ENCODE data around the gene PTGDR2. TPM values are rescaled to one million over a fixed set of nuclear protein-coding genes. Genes with fewer than 3 reads are reported as not detected.

The PTGDR2 gene
- total RNA-seq, 4 donors from 2014 or later, result 0.37 to 2.2 (median 0.58) TPM

GRCh38 chr11:60803273-60803936, 52.3 kb downstream of the PTGDR2 start:
- 75 to 90% methylated on average over 2 to 7 of the region's 7 CpGs for WGBS, 2 donors (ENCODE audit: low coverage in 1 of 2)
- ATAC-seq, result no peak
- H3K27me3 ChIP-seq, result peaks cover 23% of the 10 kb centered on the region
- no peaks in the 10 kb centered on the region for H3K36me3 ChIP-seq
- H3K4me3 ChIP-seq, result no peak overlapping the region
- H3K4me1 ChIP-seq, result no peaks in the 10 kb centered on the region
- H3K9me3 ChIP-seq, result no peaks in the 10 kb centered on the region
- H3K27ac ChIP-seq, result no peak overlapping the region
- TF ChIP-seq POLR2A (IDR thresholded peaks at IDR 0.05), result no peak
- no peak for TF ChIP-seq CTCF (IDR thresholded peaks at IDR 0.05)
- no peak for TF ChIP-seq EP300 (IDR thresholded peaks at IDR 0.05)
- TF ChIP-seq POLR2AphosphoS5 (IDR thresholded peaks at IDR 0.05), result no peak

GRCh38 chr11:60801194-60801593, 54.6 kb downstream of the PTGDR2 start:
- Histone ChIP-seq H3K4me1 (no peaks in the 10 kb centered on the region), H3K27me3 (peaks cover 23% of the 10 kb centered on the region), H3K27ac (no peak overlapping the region), H3K36me3 (no peaks in the 10 kb centered on the region), H3K4me3 (no peak overlapping the region), H3K9me3 (no peaks in the 10 kb centered on the region)
- WGBS, 2 donors (ENCODE audit: low coverage in 1 of 2), result 66 to 88% methylated on average over 4 to 10 of the region's 10 CpGs
- TF ChIP-seq EP300 (IDR thresholded peaks at IDR 0.05) (no peak), CTCF (IDR thresholded peaks at IDR 0.05) (no peak), POLR2AphosphoS5 (IDR thresholded peaks at IDR 0.05) (no peak), POLR2A (IDR thresholded peaks at IDR 0.05) (no peak)
- no peak for ATAC-seq

Other genes with a start within 250 kb of the PTGDR2 start
- not detected for gene MS4A8, start 156.3 kb downstream of the PTGDR2 start, total RNA-seq
- gene MS4A18, start 131.2 kb downstream of the PTGDR2 start, total RNA-seq, result not detected
- not detected for gene MS4A15, start 99.1 kb downstream of the PTGDR2 start, total RNA-seq
- not detected for gene MS4A10, start 70.6 kb downstream of the PTGDR2 start, total RNA-seq
- gene CCDC86, start 13.8 kb downstream of the PTGDR2 start, total RNA-seq, result 10 to 100 TPM; 10.5 to 27.8 (median 18.2) TPM
- not detected for gene ZP1, start 11.6 kb upstream of the PTGDR2 start, total RNA-seq
- gene PRPF19, start 50.6 kb upstream of the PTGDR2 start, total RNA-seq, result 10 to 100 TPM; 50.2 to 73.6 (median 60.5) TPM
- 100 to 1,000 TPM; 107 to 132 (median 120) TPM for gene TMEM109, start 58.2 kb upstream of the PTGDR2 start, total RNA-seq
- 1 to 10 TPM; 3.2 to 8.9 (median 6.5) TPM for gene TMEM132A, start 68.5 kb upstream of the PTGDR2 start, total RNA-seq
- gene SLC15A3, start 96.2 kb upstream of the PTGDR2 start, total RNA-seq, result 10 to 100 TPM; 16.7 to 48.4 (median 19.5) TPM
- gene CD6, start 115.7 kb upstream of the PTGDR2 start, total RNA-seq, result 1 to 10 TPM in 1 of 4 donors, under 1 TPM in 2, not detected in 1; 0.15 to 2.7 (median 0.35) TPM
- gene CD5, start 246.5 kb upstream of the PTGDR2 start, total RNA-seq, result under 1 TPM; 0.31 to 0.62 (median 0.44) TPM

Measured in gastroesophageal sphincter (tissue), 4 donors.